RPMI7951 (cell line): ENCODE data around the gene CYB561. TPM values are rescaled to one million over a fixed set of nuclear protein-coding genes. Genes with fewer than 3 reads are reported as not detected.
A peak's percentile ranks its signal among the peaks of the same experiment; 100 is the strongest.

ENCODE experiments used
- DNase-seq: peaks from one replicate; pipeline ENCODE4 v3.0.0-alpha.2; 2012; ENCODE audit warnings: low read depth
- total RNA-seq: library from RNA; depleted of rRNA; stranded (reverse); fragments of >200 nt; shearing (Covaris generic); gene quantifications from 2 replicates; pipeline ENCODE4 v1.2.3, GENCODE V29; 2014; rRNA removed

CYB561 gene
- total RNA-seq = 9.5 and 10.0 TPM in 2 replicates

GRCh38 chr17:63445954-63446752, at the start of gene CYB561:
Gene CYB561, minus strand, starts transcription at chr17:63446306. Its CDS starts 8,759 bp downstream, at chr17:63437547.
- DNase-seq = peak; percentile 64

GRCh38 chr17:63495491-63495890, 49.4 kb upstream of the CYB561 start:
- no peak for DNase-seq

GRCh38 chr17:63494300-63494928, 48.3 kb upstream of the CYB561 start:
- DNase-seq = no peak

- no peak for DNase-seq
Measured at GRCh38 chr17:63493411-63493810, 47.3 kb upstream of the CYB561 start.

GRCh38 chr17:63492940-63493339, 46.8 kb upstream of the CYB561 start:
- DNase-seq = no peak

- no peak for DNase-seq
Measured at GRCh38 chr17:63491977-63492618, 46.0 kb upstream of the CYB561 start.

GRCh38 chr17:63491413-63491812, 45.3 kb upstream of the CYB561 start:
- DNase-seq = no peak

GRCh38 chr17:63490858-63491400, 44.8 kb upstream of the CYB561 start:
- no peak for DNase-seq

- no peak for DNase-seq
Measured at GRCh38 chr17:63490329-63490728, 44.2 kb upstream of the CYB561 start.

GRCh38 chr17:63489291-63489690, 43.2 kb upstream of the CYB561 start:
- DNase-seq = no peak

GRCh38 chr17:63488851-63489250, 42.7 kb upstream of the CYB561 start:
- DNase-seq = no peak

GRCh38 chr17:63487014-63487339, 40.9 kb upstream of the CYB561 start:
- DNase-seq = no peak

GRCh38 chr17:63486317-63487013, 40.4 kb upstream of the CYB561 start:
- no peak for DNase-seq

GRCh38 chr17:63483655-63484575, 37.8 kb upstream of the CYB561 start:
- DNase-seq = no peak

GRCh38 chr17:63483038-63483437, 36.9 kb upstream of the CYB561 start:
- DNase-seq = no peak

- DNase-seq = no peak
Measured at GRCh38 chr17:63482509-63482908, 36.4 kb upstream of the CYB561 start.

GRCh38 chr17:63481488-63481870, 35.4 kb upstream of the CYB561 start:
- no peak for DNase-seq

- no peak for DNase-seq
Measured at GRCh38 chr17:63480826-63481487, 34.9 kb upstream of the CYB561 start.

- no peak for DNase-seq
Measured at GRCh38 chr17:63480192-63480784, 34.2 kb upstream of the CYB561 start.
